Muscle of leg (tissue), 16 donors: ENCODE data around the gene CDH10. TPM values are rescaled to one million over a fixed set of nuclear protein-coding genes. Genes with fewer than 3 reads are reported as not detected.

Source experiments
- DNase-seq: peaks from one replicate; pipeline ENCODE4 v3.0.0; 2013
- H3K27ac ChIP-seq: one replicate; pipeline ENCODE4 v1.5.1; 2013; ENCODE audit warnings: mild to moderate bottlenecking, low read length, control low read depth
- H3K27me3 ChIP-seq: one replicate; pipeline ENCODE4 v1.6.1; 2013; ENCODE audit warnings: low read length; ENCODE audit not compliant: control insufficient read depth, insufficient read depth
- H3K36me3 ChIP-seq: one replicate; pipeline ENCODE4 v1.6.1; 2013; ENCODE audit warnings: low read length; ENCODE audit not compliant: control insufficient read depth, insufficient read depth
- H3K4me1 ChIP-seq: one replicate; pipeline ENCODE4 v1.6.1; 2013; ENCODE audit warnings: low read length; ENCODE audit not compliant: control insufficient read depth, insufficient read depth
- H3K4me3 ChIP-seq: one replicate; pipeline ENCODE4 v1.5.1; 2013; ENCODE audit warnings: low read length, control low read depth
- H3K9me3 ChIP-seq: replicated peaks from 2 replicates; pipeline ENCODE4 v1.6.1; 2013; ENCODE audit warnings: low read depth, low read length; ENCODE audit not compliant: control insufficient read depth
- WGBS: methylation state at CpG from one replicate; pipeline ENCODE4 v1.1.5; 2013; ENCODE audit warnings: missing lambda C conversion rate; ENCODE audit not compliant: insufficient coverage; 5-methylcytosine and 5-hydroxymethylcytosine counted together
- long read RNA-seq, 11 donors: transcript quantifications; one replicate each; lab custom pipeline, GENCODE V29; 2026
- polyA plus RNA-seq, 8 donors: library from polyadenylated mRNA; unstranded; fragments of 120-200 nt; gene quantifications; one replicate each; pipeline versions ENCODE4 v1.2.1 to v1.2.3, GENCODE V29; 2013; ENCODE audit warnings: inconsistent platforms in 1 of 8, low replicate concordance in 1 of 8; ENCODE audit not compliant: insufficient read length in 8 of 8, insufficient read depth in 1 of 8
- total RNA-seq: library from RNA; stranded (reverse); fragments of 120-200 nt; gene quantifications from one replicate; pipeline ENCODE4 v1.2.4, GENCODE V29; 2013

Gene CDH10
- 0.35 TPM for total RNA-seq
- 1 to 10 TPM in 1 of 8 donors, under 1 TPM in 7; 0.24 to 1.0 (median 0.41) TPM for polyA plus RNA-seq
- long read RNA-seq, donor 1 = 0 reads
- long read RNA-seq, donor 2 = 0 reads
- long read RNA-seq, donor 3 = 0 reads
- long read RNA-seq, donor 4 = 0 reads
- long read RNA-seq, donor 5 = 0 reads
- long read RNA-seq, donor 6 = 0 reads
- long read RNA-seq, donor 7 = 0 reads
- long read RNA-seq, donor 8 = 0 reads
- long read RNA-seq, donor 9 = 0 reads
- long read RNA-seq, donor 10 = 0 reads
- long read RNA-seq, donor 11 = 0 reads

DNA sequence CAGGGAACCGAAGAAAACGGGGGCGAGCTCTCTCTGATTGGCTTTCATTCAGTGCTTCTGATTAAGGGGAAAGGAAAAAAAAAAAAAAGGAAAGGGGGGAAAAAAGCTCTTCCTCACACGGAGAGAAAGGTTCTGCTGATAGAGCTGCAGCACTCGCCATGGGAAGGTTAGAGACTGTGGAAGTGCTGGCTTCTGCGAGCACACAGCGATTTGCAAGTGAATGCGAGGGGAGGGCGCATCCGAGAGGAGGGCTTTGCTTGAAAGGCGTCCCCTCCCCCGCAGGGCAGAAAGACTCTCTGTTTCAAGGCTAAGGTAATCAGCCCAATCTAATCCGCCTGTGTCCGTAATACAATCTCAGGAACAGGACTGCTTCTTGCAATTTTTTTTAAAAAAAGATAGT lies at the start of gene CDH10:
CDH10 (minus strand) TSS at position 218 of the 400 bp plus-strand sequence. CDS start 51,488 bp downstream, outside the sequence.
- peak; percentile 78 for DNase-seq
- Histone ChIP-seq H3K9me3 (no peaks in the 10 kb centered on the region), H3K4me3 (peak within 1 kb of the TSS; percentile 23), H3K4me1 (no peaks in the 10 kb centered on the region), H3K36me3 (no peaks in the 10 kb centered on the region), H3K27me3 (no peaks in the 10 kb centered on the region), H3K27ac (no peak within 1 kb of the TSS)
- 0% methylated on average over 5 of the region's 14 CpGs for WGBS

DNA sequence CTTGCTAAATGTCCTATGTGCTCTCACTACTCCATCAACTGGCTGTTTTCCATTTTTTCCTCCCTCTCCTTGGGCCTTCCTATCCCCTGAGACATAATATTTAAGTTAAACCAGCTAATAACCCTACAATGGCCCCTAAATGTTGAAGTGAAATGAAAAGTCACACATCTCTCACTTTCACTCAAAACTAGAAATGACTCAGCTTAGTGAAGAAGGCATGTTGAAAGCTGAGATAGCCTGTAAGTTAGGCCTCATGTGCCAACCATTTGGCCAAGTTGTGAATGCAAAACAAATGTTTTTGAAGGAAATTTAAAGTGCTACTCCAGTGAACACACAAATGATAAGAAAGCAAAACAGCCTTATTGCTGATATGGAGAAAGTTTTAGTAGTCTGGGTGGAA lies 48.8 kb upstream of the CDH10 start:
- Histone ChIP-seq H3K36me3 (no peaks in the 10 kb centered on the region), H3K9me3 (peaks cover 5% of the 10 kb centered on the region), H3K4me1 (no peaks in the 10 kb centered on the region), H3K27me3 (no peaks in the 10 kb centered on the region), H3K4me3 (no peak overlapping the region), H3K27ac (no peak overlapping the region)
- DNase-seq = no peak

DNA sequence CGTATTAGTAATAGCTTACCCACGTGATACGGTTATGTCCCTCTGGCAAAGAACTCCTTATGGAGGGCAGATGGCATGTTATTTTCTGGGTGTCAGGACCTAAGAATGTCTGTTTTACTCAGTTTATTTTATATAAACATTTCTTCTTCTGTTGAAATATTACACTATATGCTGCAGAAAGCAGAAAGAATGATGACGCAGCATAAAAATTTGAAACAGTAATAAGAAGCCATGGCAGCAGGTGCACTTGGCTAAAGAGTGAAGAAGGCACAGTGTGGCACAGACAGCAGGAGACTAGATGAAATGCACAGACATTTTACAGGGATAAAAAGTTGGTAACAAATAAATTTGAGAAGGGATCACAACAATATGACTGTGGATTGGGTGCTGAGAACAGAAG lies 46.3 kb upstream of the CDH10 start:
- Histone ChIP-seq H3K27me3 (no peaks in the 10 kb centered on the region), H3K36me3 (no peaks in the 10 kb centered on the region), H3K4me3 (no peak overlapping the region), H3K4me1 (no peaks in the 10 kb centered on the region), H3K27ac (no peak overlapping the region), H3K9me3 (peaks cover 21% of the 10 kb centered on the region)
- DNase-seq = no peak
- WGBS = 100% methylated on average over 1 of the region's 4 CpGs

DNA sequence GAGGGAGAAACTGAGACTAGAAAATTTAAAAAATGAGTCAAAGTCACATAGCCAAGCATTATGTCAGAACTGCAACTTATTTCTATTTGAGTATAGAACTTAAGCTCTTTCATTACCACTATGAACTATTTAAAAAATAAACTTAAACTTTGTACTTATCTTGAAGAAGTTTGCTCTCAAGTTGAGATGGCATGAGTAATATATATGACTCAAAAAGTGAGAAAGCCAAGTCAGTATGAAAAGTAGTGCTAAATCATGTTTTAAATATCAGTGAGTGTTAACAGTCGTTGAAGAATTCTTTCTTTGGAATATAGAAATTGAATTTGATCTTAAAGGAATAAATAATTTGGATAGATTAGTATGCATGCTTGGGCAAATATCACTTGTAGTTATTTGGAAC lies 36.3 kb upstream of the CDH10 start:
- no peaks in the 10 kb centered on the region for H3K27me3 ChIP-seq
- peaks cover 10% of the 10 kb centered on the region for H3K9me3 ChIP-seq
- no peaks in the 10 kb centered on the region for H3K4me1 ChIP-seq
- no peak for DNase-seq
- H3K4me3 ChIP-seq = no peak overlapping the region
- no peak overlapping the region for H3K27ac ChIP-seq
- 67% methylated on average over 1 of the region's 1 CpG for WGBS
- H3K36me3 ChIP-seq = no peaks in the 10 kb centered on the region

DNA sequence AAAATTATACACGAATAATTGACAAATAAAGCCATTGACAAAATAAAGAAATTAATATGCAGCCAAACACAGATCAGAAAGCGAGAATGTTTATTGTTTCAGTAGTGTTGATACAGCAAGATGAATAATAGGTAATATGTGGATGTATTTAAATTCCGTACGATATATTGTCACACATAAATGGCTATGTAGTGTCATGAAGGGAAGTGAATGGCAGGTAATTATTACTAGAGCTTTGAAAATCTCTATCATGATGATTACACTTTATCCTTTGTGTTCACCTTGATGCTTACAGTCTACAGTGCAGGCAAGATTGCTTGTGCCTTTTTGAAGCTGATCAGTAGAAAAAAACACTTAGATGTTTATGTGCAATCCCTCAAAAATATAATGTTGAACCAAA lies 23.3 kb upstream of the CDH10 start:
- no peaks in the 10 kb centered on the region for H3K27me3 ChIP-seq
- H3K9me3 ChIP-seq = peaks cover 2% of the 10 kb centered on the region
- no CpG with 5 or more reads among the region's 4 CpGs for WGBS
- H3K4me3 ChIP-seq = no peak overlapping the region
- H3K27ac ChIP-seq = no peak overlapping the region
- no peak for DNase-seq
- H3K4me1 ChIP-seq = no peaks in the 10 kb centered on the region
- no peaks in the 10 kb centered on the region for H3K36me3 ChIP-seq

DNA sequence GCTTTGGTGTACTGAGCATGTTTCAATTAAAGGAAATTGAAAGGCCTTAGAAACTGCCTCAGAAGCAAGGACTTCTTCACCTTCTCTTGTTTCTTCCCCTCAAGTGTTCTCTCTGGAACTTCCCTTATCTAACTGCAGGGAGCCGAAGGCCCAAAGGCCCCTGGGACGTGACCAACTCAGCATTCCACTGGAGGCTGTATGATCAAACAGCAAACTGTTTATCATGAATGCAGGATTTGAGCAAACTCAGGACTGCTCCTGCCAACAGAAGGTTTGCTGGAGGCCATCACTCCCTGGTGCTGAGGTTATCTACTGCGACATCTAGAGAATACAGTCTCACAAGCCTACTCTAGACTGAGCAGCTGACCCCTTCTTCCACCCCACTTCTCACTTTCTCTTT lies 4.8 kb upstream of the CDH10 start:
- DNase-seq = no peak
- WGBS = 50% methylated on average over 2 of the region's 3 CpGs
- Histone ChIP-seq H3K4me3 (no peak overlapping the region), H3K36me3 (no peaks in the 10 kb centered on the region), H3K27me3 (no peaks in the 10 kb centered on the region), H3K4me1 (no peaks in the 10 kb centered on the region), H3K27ac (no peak overlapping the region), H3K9me3 (no peaks in the 10 kb centered on the region)

DNA sequence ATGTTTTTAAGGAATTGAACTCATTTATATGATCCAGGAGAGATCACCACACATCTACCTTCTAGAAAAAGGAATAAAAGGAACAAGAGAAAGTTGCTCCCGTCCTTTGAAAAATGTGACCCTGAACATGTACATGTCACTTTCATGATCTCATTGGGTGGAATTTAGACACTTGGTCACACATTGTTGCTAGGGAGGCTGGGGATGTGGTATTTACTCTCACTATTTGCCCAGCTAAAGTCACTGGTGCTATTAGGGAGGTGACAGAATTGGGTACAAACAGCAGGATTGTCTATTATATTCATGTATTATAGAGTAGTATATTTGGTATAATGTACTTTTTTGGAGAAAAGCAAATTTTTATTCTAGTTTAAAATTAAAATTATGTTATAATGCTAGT lies 2.1 kb upstream of the CDH10 start:
- Histone ChIP-seq H3K4me3 (no peak overlapping the region), H3K9me3 (no peaks in the 10 kb centered on the region), H3K36me3 (no peaks in the 10 kb centered on the region), H3K27me3 (no peaks in the 10 kb centered on the region), H3K27ac (no peak overlapping the region), H3K4me1 (no peaks in the 10 kb centered on the region)
- no peak for DNase-seq
- WGBS = 100% methylated on average over 1 of the region's 1 CpG

DNA sequence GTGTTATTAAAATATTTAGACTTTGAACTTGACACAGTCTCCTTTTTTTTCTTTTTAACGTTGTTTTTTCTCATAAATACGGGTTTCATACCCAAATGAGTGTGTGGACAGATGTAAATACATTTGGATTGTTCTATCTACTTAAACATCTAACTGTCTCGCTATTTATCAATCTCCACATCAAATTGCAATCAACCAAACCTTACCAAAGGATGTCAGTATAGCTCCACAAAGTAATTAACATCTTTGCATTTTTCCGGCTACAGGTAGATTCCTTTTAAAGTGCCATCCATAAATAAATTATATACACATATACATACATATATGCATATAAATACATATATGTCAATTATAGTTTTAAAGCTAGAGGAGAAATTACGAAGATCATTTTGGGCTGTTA lies 705 bp upstream of the CDH10 start:
- Histone ChIP-seq H3K36me3 (no peaks in the 10 kb centered on the region), H3K27ac (no peak overlapping the region), H3K27me3 (no peaks in the 10 kb centered on the region), H3K4me1 (no peaks in the 10 kb centered on the region), H3K9me3 (no peaks in the 10 kb centered on the region), H3K4me3 (no peak overlapping the region)
- no peak for DNase-seq
- no CpG with 5 or more reads among the region's 5 CpGs for WGBS

DNA sequence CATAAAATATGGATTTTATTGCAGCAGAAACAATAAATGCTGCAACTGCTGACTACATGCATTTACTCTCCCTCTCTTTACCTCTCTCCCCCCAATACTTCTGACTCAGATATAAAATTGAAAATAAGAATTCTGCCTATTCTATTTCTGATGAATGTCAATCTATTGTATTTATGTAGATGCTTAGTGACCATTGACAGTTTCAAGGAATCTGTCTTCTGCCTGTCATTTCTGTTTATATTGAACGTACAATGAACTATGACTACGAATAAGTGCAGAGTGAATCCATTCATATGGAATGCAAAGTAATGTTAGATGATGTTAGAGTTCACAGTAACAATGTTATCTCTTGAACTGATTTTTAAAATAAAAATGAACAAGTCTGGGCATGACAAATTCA lies 898 bp downstream of the CDH10 start:
- Histone ChIP-seq H3K36me3 (no peaks in the 10 kb centered on the region), H3K27me3 (no peaks in the 10 kb centered on the region), H3K4me3 (no peak overlapping the region), H3K4me1 (no peaks in the 10 kb centered on the region), H3K9me3 (no peaks in the 10 kb centered on the region), H3K27ac (no peak overlapping the region)
- no CpG with 5 or more reads among the region's 2 CpGs for WGBS
- no peak for DNase-seq

DNA sequence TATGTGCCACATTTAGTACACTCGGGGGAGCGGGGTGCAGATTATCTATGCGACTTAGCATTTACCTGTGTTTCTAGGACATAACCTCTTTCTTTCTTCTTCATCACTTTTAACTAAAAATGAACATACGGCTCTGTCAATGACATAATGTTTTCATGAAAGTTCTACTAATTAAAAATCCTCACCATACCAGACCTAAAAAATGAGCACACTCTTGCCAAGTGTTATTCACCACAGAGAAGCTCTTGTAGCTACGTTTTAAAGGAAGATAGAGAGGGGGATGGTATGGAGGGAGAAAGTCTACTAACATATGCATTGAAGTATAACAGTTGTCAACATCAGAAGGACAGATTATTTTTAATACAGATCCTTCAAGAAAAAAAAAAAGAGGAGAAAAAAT lies 1.6 kb downstream of the CDH10 start:
- no peaks in the 10 kb centered on the region for H3K4me1 ChIP-seq
- H3K27ac ChIP-seq = no peak overlapping the region
- 48% methylated on average over 3 of the region's 5 CpGs for WGBS

DNA sequence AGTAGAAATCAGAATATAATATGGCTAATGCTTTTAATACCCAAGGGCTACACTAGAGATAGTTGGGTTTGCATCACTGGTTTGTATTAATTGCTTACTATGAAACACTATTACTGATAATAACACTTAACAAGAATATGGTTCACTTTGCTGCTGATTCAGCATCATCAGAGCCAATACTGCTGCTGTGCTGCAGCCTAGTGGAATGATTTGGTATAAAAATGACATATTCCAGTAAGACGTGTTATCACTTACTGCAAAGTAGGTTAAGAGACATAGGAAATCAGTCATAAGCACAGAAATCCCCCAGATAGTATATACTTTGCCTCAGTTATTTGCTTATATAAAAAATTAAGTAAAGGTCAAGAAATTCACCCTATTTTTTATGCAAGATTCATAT lies 2.8 kb downstream of the CDH10 start:
- no CpG with 5 or more reads among the region's 1 CpG for WGBS
- Histone ChIP-seq H3K27me3 (no peaks in the 10 kb centered on the region), H3K36me3 (no peaks in the 10 kb centered on the region), H3K27ac (no peak overlapping the region), H3K9me3 (no peaks in the 10 kb centered on the region), H3K4me3 (no peak overlapping the region), H3K4me1 (no peaks in the 10 kb centered on the region)
- peak; percentile 56 for DNase-seq

More for the DNA sequence above, 1.6 kb downstream of the CDH10 start:
- Histone ChIP-seq H3K36me3 (no peaks in the 10 kb centered on the region), H3K9me3 (no peaks in the 10 kb centered on the region), H3K27me3 (no peaks in the 10 kb centered on the region), H3K4me3 (no peak overlapping the region)
- no peak for DNase-seq
